Stomach (tissue), 9 donors: Measurements from ENCODE around the gene VARS2. TPM values are rescaled to one million over a fixed set of nuclear protein-coding genes. Genes with fewer than 3 reads are reported as not detected.

Experiments used
- DNase-seq, 2 donors: peaks; one replicate each; pipeline versions ENCODE4 v3.0.0 to v3.0.0-alpha.2; 2013 to 2019
- H3K27ac ChIP-seq, 5 donors: fragments of 200-600 bp in 4 of 5; sonication (generic) in 4 of 5; one replicate each; pipeline ENCODE4 v1.5.1; 2013 to 2019; ENCODE audit warnings: mild to moderate bottlenecking in 1 of 5, moderate library complexity in 1 of 5
- H3K27me3 ChIP-seq, 3 donors: fragments of 200-600 bp; sonication (generic); one replicate each; pipeline ENCODE4 v1.5.1; 2017 to 2019; ENCODE audit warnings: mixed run types in 1 of 3
- H3K36me3 ChIP-seq, 4 donors: fragments of 200-600 bp; sonication (generic); 1 replicate in 3 of 4; 2 replicates in 1 of 4; pipeline ENCODE4 v1.5.1; 2016 to 2019
- H3K4me1 ChIP-seq, 4 donors: fragments of 200-600 bp; sonication (generic); one replicate each; pipeline ENCODE4 v1.5.1; 2016 to 2019
- H3K4me3 ChIP-seq, 4 donors: fragments of 200-600 bp; sonication (generic) in 3 of 4; one replicate each; pipeline ENCODE4 v1.5.1; 2016 to 2019; ENCODE audit warnings: mild to moderate bottlenecking in 1 of 4
- H3K9me3 ChIP-seq, 4 donors: fragments of 200-600 bp; sonication (generic); one replicate each; pipeline ENCODE4 v1.5.1; 2016 to 2019
- CTCF ChIP-seq, 7 experiments: fragments of 450-650 bp in 4 of 7; fragments of 200-600 bp in 3 of 7; sonication (generic) in 3 of 7; IDR thresholded peaks; one replicate each; pipeline ENCODE4 v1.5.1; 2016 to 2019; ENCODE audit warnings: antibody characterized with exemption in 7 of 7, control low read depth in 2 of 7, mild to moderate bottlenecking in 1 of 7
- EP300 ChIP-seq: sonication (generic); formaldehyde crosslinking; IDR thresholded peaks from one replicate; pipeline ENCODE4 v1.6.1; 2017; ENCODE audit warnings: antibody characterized with exemption
- POLR2A ChIP-seq, 4 donors: fragments of 450-650 bp; IDR thresholded peaks; one replicate each; pipeline ENCODE4 v1.6.1; 2016; ENCODE audit warnings: antibody characterized with exemption in 4 of 4, control low read depth in 2 of 4, mild to moderate bottlenecking in 1 of 4, moderate library complexity in 1 of 4
- POLR2AphosphoS5 ChIP-seq, 3 donors: sonication (generic); formaldehyde crosslinking; IDR thresholded peaks; one replicate each; pipeline ENCODE4 v1.6.1; 2016; ENCODE audit warnings: antibody characterized with exemption in 3 of 3
- WGBS, 5 donors: extraction: QIAGEN DNeasy Blood & Tissue Kit in 3 of 5; methylation state at CpG; one replicate each; pipeline versions ENCODE4 v1.1.5 to v1.1.7; 2013 to 2018; 5-methylcytosine and 5-hydroxymethylcytosine counted together
- intact Hi-C: fragments of 100-400 bp; cut with DNase I; formaldehyde crosslinking; loops from one replicate; pipeline ENCODE4 v1.15.1; 2023; ENCODE audit warnings: low total_unique reads
- polyA plus RNA-seq, 3 donors: library from polyadenylated mRNA; stranded (reverse); fragments of 200-250 nt; gene quantifications; one replicate each; pipeline ENCODE4 v1.2.3, GENCODE V29; 2013
- total RNA-seq, 5 donors: library from RNA; depleted of rRNA; stranded (reverse); fragments of >200 nt; gene quantifications; one replicate each; pipeline versions ENCODE4 v1.1.0 to v1.2.3, GENCODE V29; 2014 to 2016
- donor health status: healthy with polysubstance abuse.
- donor health status: Bipolar disorder and iron deficiency.
- donor health status: healthy.

VARS2 gene
- total and polyA plus RNA-seq, 8 donors, result 1.2 to 61.6 (median 21.6) TPM

DNA sequence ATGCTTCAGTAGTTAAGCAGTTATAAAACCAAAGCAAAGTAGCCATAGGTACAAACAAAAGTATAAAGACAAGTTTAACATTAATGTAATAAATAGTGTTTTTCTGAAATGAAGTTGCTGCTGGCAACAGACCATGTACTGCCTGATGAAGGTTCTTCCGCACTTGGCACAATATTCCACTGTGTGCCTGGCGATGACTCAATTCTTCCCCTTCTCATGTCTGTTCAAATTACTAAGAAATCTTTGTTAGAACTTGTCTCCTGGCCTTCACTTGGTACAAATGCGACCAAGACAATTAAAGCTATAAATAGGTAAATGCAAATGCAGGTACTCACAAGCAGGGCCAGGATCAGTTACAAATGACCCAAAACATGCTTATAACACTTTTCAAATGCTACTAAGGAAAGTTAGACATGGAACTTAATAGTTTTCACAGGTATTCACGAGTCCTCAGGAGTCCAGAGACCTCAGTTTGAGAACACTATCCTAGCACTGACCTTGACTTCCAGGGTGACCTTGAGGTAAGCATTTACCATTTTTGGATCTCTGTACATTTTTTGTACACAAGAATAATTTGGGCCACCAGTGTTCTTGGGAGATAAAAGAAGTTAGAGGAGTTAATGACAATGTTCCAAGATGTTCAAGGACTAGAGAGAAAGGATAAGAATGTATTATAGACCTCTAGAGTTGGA is 37.9 kb upstream of the VARS2 start:
- Histone ChIP-seq H3K4me1 (peaks cover 7 to 36% (median 22%) of the 10 kb centered on the region in 4 donors), H3K27me3 (no peaks in the 10 kb centered on the region), H3K27ac (peak overlapping the region in 4 of 5 donors; percentile 14 to 86 (median 84)), H3K36me3 (no peaks in the 10 kb centered on the region), H3K9me3 (peaks cover 0 to 13% (median 0%) of the 10 kb centered on the region in 4 donors), H3K4me3 (no peak overlapping the region)
- no peak for TF ChIP-seq POLR2A (IDR thresholded peaks at IDR 0.05)
- TF ChIP-seq CTCF (IDR thresholded peaks at IDR 0.05), result no peak
- no peak for TF ChIP-seq EP300
- TF ChIP-seq POLR2AphosphoS5 (IDR thresholded peaks at IDR 0.05), result peak in 2 of 3 donors; percentile 43 to 47
- WGBS, 5 donors, result 45 to 65% (median 51%) methylated on average over 4 of the region's 4 CpGs
- intact Hi-C loops, result no loop called here
- peak in 1 of 2 donors; percentile 80 for DNase-seq

- Histone ChIP-seq H3K27ac (peak overlapping the region; percentile 49 to 86 (median 85)), H3K4me3 (peak overlapping the region; percentile 27 to 40 (median 29)), H3K27me3 (no peaks in the 10 kb centered on the region), H3K4me1 (peaks cover 16 to 49% (median 32%) of the 10 kb centered on the region in 4 donors), H3K9me3 (peaks cover 0 to 5% (median 0%) of the 10 kb centered on the region in 4 donors), H3K36me3 (no peaks in the 10 kb centered on the region)
- intact Hi-C loops, result no loop called here
- TF ChIP-seq EP300 (no peak), CTCF (IDR thresholded peaks at IDR 0.05) (peak in 5 of 7 experiments; percentile 77 to 96 (median 88)), POLR2AphosphoS5 (IDR thresholded peaks at IDR 0.05) (peak; percentile 45 to 84 (median 52))
- 11 to 16% (median 12%) methylated on average over 15 of the region's 15 CpGs for WGBS, 5 donors
- DNase-seq, result peak; percentile 94 to 96
These were observed 36.4 kb upstream of the VARS2 start for GRCh38 chr6:30877419-30878262.

DNA sequence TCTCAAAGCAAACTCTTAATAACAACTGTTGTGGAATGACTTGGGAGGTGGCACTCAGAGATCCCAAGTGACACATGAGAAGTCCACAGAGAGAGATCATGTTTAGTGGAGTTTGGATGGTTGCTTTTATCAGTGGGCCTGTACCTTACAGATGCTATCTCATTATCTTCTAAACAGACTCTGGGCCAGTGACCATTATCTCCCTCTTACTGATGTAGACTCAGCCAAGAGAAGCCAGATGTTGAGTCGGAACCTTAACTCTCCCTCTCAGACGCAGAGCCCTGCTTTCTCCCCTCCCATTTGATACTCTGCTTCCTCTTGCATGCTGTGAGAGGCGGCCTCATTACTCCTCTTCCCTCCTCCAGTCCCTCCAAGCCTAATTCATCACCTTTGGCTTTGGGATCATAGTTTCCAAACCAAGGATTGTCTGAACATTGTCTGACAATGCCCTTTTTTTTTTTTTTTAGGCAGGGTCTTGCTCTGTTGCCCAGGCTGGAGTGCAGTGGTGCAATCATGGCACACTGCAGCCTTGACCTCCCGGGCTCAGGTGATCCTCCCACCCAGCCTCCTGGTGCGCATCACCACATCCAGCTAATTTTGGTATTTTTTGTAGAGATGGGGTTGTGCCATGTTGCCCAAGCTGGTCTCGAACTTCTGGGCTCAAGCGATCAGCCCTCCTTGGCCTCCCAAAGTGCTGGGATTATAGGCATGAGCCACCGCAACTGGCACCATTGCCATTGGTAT is 34.2 kb upstream of the VARS2 start:
- no peaks in the 10 kb centered on the region for H3K27me3 ChIP-seq
- peak overlapping the region in 1 of 5 donors; percentile 94 for H3K27ac ChIP-seq
- peak in 1 of 2 donors; percentile 40 for DNase-seq
- intact Hi-C loops, result no loop called here
- WGBS, 5 donors, result 80 to 89% (median 84%) methylated on average over 8 of the region's 8 CpGs
- H3K4me1 ChIP-seq, result peaks cover 30 to 64% (median 45%) of the 10 kb centered on the region in 4 donors
- no peak overlapping the region for H3K4me3 ChIP-seq
- TF ChIP-seq POLR2AphosphoS5 (IDR thresholded peaks at IDR 0.05) (no peak), EP300 (no peak), CTCF (IDR thresholded peaks at IDR 0.05) (no peak), POLR2A (IDR thresholded peaks at IDR 0.05) (no peak)
- H3K36me3 ChIP-seq, result no peaks in the 10 kb centered on the region
- H3K9me3 ChIP-seq, result no peaks in the 10 kb centered on the region
